ENCODE measurements around the gene MINDY2.
"Not testable (repeated sequence)": the region's sequence is repeated elsewhere in the genome, so short reads cannot be mapped to it uniquely, and the experiment has no call there.

MINDY2 gene

GRCh38 chr15:58755350-58755749, 15.8 kb upstream of the MINDY2 start:
- no peak for DNase-seq (ENCODE audit: low spot score)

GRCh38 chr15:58755956-58756355, 15.1 kb upstream of the MINDY2 start:
- DNase-seq (ENCODE audit: low spot score): no peak

DNA sequence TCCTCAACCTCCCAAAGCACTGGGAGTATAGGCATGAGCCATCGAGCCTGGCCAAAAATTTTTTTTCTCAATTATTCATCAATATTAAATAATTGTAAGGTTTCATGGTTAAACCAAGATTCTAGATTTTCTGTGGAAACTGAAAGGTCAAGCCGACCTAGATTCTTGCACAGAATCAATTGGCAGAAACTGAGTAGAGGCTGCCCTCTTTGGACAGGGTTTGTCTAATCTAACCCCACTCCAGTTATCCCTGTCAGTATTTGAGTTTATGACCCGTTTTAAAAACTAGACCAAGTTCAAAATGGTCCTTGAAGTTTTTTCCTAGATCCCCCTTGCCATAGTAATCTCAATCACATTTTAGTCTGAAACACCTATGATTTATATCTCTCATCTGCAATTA, 13.0 kb upstream of the MINDY2 start:
- peak; percentile 48 for DNase-seq (ENCODE audit: low spot score)

- no peak for DNase-seq (ENCODE audit: low spot score)
Observed at GRCh38 chr15:58760385-58761009, 10.6 kb upstream of the MINDY2 start.

DNA sequence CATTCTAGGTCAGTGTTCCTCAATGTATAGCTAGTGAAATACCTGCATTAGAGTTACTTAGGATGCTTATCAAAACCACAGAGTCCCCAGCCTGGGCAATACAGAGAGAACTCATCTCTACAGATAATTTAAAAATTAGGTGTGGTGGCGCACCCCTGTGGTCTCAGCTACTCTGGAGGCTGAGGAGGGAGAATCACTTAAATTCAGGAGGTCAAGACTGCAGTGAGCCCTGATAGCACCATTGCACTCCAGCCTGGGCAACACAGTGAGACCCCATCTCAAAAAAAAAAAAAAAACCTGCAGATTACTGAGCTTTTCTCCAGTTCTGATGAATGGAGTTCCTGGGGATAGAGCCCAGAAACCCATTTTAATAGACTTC, 10.1 kb upstream of the MINDY2 start:
- DNase-seq (ENCODE audit: low spot score): no peak

- DNase-seq (ENCODE audit: low spot score): no peak
Observed at GRCh38 chr15:58762285-58762684, 8.8 kb upstream of the MINDY2 start.

DNA sequence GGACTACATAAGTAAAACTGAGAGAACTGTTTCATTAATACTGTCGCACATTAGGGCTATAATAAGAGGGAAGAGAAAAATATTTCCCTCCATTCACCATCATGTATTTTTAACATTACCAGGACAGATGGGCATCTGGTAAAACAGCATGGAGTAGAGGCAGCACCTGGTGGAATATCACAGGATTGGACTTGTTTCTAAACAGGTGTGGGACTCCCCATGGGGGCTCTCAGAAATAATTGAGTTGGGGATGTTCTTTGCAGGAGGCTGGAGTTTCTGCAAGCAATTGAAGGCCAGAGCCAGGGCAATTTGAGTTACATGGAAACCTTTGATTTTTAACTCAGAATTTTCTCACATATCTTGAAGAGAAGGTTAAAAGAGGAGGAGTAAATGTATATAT, 8.4 kb upstream of the MINDY2 start:
- no peak for DNase-seq (ENCODE audit: low spot score)

DNA sequence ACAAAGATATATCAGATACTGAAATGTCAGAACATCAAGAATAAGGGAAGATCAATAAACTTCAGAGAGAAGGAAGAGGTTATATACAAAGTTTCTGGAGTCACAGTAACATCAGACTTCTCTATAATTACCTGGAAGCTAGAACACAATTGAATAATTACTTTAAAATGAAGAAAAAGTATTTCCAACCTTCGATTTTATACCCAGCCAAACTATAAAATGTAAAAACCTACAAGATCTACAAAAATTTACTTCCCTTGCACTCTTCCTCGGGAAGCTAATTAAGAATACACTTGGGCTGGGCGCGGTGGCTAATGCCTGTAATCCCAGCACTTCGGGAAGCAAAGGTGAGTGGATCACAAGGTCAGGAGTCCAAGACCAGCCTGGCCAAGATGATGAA, 6.6 kb upstream of the MINDY2 start:
- no peak for DNase-seq (ENCODE audit: low spot score)

DNA sequence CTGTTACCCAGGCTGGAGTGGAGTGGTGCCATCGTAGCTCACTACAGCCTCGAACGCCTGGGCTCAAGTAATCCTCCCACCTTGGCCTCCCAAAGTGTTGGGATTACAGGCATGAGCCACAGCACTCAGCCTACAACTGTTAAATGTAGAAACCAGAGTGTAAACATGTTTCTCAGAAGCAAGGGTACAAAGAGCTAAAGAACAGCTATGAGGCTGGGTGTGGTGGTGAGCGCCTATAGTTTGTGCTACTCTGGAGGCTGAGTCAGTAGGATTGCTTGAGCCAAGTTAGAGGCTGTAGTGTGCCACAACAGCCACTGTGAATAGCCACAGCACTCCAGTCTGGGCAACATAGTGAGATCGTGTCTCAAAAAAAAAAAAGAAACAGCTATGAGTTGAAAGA, 4.8 kb upstream of the MINDY2 start:
- no peak for DNase-seq (ENCODE audit: low spot score)

DNA sequence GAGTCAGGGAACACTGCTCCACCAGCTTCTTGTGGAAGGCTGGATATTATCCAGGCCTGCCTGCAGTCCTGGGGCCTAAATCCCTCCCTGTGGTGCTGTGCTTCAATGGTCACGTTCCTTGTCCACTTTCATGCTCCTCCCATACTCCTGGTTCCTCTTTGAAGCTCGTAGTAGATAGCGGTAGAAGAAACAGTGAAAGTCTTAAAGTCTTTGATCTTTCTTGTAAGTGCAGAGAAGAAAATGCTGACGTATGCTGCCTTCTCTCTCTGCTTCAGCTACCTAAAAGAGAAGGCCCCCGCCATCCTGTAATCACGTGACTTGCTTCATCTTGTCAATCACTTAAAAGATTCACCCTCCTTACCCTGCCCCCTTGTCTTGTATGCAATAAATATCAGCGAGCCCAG, 2.5 kb upstream of the MINDY2 start:
- DNase-seq (ENCODE audit: low spot score): not testable (repeated sequence)

GRCh38 chr15:58770519-58770856, 614 bp upstream of the MINDY2 start:
- DNase-seq (ENCODE audit: low spot score): peak; percentile 68

DNA sequence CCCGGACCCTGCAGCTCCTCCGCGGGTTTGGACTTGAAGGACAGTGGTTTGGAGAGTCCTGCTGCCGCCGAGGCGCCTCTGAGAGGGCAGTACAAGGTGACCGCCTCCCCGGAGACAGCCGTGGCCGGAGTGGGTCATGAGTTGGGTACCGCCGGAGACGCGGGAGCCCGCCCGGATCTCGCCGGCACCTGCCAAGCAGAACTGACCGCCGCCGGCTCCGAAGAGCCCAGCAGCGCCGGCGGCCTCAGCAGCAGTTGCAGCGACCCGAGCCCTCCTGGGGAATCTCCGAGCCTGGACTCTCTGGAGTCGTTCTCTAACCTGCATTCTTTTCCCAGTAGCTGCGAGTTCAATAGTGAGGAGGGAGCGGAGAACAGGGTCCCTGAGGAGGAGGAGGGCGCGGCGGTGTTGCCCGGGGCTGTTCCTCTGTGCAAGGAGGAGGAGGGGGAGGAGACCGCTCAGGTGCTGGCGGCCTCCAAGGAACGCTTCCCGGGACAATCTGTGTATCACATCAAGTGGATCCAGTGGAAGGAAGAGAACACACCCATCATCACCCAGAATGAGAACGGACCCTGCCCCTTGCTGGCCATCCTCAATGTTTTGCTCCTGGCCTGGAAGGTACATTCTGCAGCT, 634 bp downstream of the MINDY2 start:
- no peak for DNase-seq (ENCODE audit: low spot score)

- DNase-seq (ENCODE audit: low spot score): no peak
Observed at GRCh38 chr15:58773024-58773423, 1.9 kb downstream of the MINDY2 start.

GRCh38 chr15:58775402-58775801, 4.3 kb downstream of the MINDY2 start:
- DNase-seq (ENCODE audit: low spot score): no peak

DNA sequence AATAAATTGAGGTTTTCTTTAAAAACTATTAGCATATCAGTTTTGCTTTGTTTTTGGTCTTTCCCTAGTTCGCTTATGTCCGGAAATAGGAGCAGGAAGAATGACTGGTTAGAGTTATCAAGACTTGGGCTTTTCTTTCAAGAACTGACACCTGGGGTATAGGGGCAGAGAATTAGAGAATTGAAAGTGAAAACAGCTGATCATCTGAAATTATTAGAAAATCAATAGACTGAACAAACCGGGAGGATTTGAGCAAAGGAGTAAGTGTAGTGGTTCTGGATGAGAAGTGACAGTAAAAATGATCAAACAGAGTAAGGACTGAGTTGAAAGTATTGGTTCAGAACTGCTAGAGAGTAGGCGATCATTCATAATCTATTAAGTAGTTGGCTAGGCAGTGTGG, 6.0 kb downstream of the MINDY2 start:
- DNase-seq (ENCODE audit: low spot score): no peak

DNA sequence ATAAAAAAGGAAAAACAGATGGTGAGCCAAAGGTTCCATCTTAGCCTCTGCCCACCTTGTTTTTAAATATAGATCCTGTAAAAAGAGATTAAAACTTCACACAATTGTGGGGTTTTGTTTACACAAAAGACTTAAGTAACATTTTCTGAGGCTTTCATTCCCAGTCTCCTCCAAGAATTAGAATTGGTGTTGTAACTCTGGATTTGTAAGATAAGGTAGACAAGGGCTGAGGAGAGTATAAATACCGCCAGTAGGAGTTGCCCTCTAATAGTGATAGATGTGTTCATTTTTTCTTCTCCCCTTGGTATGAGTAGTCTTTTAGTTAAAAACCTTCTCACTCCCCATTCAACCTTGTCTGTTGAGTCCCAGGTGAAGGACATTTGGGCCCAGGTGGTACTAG, 8.5 kb downstream of the MINDY2 start:
- no peak for DNase-seq (ENCODE audit: low spot score)

- no peak for DNase-seq (ENCODE audit: low spot score)
Observed at GRCh38 chr15:58785355-58785754, 14.3 kb downstream of the MINDY2 start.

DNA sequence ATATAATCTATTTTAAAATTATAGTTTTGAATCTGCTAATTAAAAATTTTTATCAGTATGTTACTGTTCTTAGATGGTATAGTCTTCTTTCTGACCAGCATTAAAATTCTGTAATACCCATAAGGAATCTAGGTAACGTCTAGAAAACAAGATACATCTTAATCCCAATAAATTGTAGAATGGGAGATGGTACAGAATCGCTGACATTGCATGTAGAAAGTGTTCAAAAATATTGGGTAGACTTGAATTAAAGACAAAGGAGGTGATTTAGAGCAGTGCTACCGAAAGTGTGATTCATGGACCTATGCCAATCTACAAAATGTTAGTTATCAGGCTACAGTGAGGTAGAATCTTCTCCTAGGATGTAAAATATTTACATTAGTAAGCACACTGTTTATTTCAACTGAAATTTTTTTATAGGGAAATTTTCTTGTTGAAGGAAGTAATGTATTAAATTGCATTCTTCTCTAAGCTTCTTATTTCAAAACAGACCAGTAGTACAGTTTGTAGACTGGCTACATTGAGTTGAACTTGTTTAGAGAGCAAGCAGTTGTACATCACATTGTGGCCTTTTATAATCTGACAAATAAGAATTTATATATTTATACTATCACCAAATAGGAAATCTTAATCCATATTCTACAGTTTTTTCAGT, 17.1 kb downstream of the MINDY2 start:
- no peak for DNase-seq (ENCODE audit: low spot score)

DNA sequence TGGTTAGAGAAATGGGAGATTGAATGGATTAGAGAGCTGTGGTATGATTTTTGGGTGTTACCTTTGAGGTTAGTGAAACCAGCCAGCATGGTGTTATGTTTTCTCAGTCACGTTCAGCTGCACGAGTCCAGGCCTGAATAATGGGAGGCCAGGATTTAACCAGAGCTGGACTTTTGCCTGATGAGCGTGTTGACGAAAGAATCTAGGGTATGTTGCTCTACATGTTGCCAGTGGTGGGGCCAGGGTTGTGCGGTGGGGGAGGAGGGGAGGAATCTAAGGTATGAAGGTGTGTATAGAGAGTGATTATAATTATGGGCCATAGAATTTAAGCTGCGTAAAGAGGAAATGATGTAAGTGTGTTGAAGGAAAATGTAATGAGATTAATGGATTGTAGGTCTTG, 22.8 kb downstream of the MINDY2 start:
- DNase-seq (ENCODE audit: low spot score): no peak

DNA sequence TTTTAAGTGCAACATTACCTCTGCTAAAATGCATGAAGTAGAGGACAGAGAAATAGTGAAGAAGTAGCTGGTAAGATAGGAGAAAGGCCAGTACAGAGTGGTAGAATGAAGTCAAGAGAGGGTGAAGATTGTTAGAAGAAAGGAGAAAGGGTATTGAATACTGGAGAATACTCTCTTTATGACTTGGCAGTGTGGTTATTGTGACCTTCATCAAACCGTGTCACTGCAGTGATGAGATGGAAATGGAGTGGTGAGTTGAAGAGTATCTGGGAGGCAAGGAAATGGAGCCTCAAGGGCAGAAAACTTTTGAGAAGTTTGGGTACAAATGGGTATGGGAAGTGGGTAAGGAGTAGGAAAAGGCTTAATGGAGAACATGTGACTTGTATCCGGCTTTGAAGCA, 24.7 kb downstream of the MINDY2 start:
- no peak for DNase-seq (ENCODE audit: low spot score)

GRCh38 chr15:58797505-58797904, 26.4 kb downstream of the MINDY2 start:
- DNase-seq (ENCODE audit: low spot score): no peak

- DNase-seq (ENCODE audit: low spot score): no peak
Observed at GRCh38 chr15:58805095-58805494, 34.0 kb downstream of the MINDY2 start.

- DNase-seq (ENCODE audit: low spot score): not testable (repeated sequence)
Observed at GRCh38 chr15:58823267-58823666, 52.2 kb downstream of the MINDY2 start.

DNA sequence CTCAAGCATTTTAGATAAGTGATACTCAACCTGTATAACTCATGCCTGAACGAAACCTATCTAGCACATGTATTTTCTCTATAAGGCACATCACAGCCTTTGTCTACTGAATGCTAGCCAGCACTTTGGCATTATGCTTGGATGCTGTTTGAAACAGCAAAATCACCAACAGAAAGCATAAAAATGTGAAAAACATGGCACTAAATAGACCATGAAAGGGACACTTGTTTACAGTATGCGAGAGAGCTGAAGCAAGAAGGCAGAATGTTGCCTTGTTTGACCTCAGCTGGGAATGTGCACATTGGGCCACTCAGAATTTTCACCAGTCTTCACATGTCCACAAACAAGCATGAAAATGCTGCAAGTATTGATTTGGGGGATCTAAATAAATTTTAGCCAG, 59.5 kb downstream of the MINDY2 start:
- DNase-seq (ENCODE audit: low spot score): no peak

Data from AG08395 (cell line).